HCT116 (cell line): ENCODE measurements around the gene DMRTA2.

ENCODE experiments used
- EGR1 ChIP-seq: IDR thresholded peaks from 2 replicates; pipeline ENCODE4 v1.6.1; 2012; ENCODE audit warnings: low read depth
- EZH2 ChIP-seq: fragments of 200-600 bp; sonication (generic); IDR thresholded peaks from 2 replicates; pipeline ENCODE4 v1.6.1; 2017; ENCODE audit warnings: antibody characterized with exemption, mixed run types
- EZH2phosphoT487 ChIP-seq: fragments of 200-600 bp; IDR thresholded peaks from 2 replicates; pipeline ENCODE4 v1.6.1; 2018; ENCODE audit warnings: antibody characterized with exemption, borderline replicate concordance
- FOSL1 ChIP-seq: IDR thresholded peaks from 2 replicates; pipeline ENCODE4 v1.6.1; 2012; ENCODE audit warnings: low read depth
- JUND ChIP-seq: IDR thresholded peaks from 2 replicates; pipeline ENCODE4 v1.6.1; 2012
- POLR2A ChIP-seq: IDR thresholded peaks from 2 replicates; pipeline ENCODE4 v1.7.0; 2011; ENCODE audit warnings: borderline replicate concordance; ENCODE audit not compliant: insufficient read depth, insufficient read length; ENCODE audit errors: extremely low read depth
- RAD21 ChIP-seq: IDR thresholded peaks from 2 replicates; pipeline ENCODE4 v1.6.1; 2012; ENCODE audit warnings: low read depth, mild to moderate bottlenecking
- SRF ChIP-seq: IDR thresholded peaks from 2 replicates; pipeline ENCODE4 v1.6.1; 2012; ENCODE audit warnings: low read depth
- ZNF274 ChIP-seq: fragments of 200-500 bp; sonication (Bioruptor generic); IDR thresholded peaks from 2 replicates; pipeline ENCODE4 v1.6.1; 2014; ENCODE audit warnings: mild to moderate bottlenecking, low read depth, low read length, inconsistent platforms
- TF ChIP-seq, protein P1 (sequence below): IDR thresholded peaks from 2 replicates; pipeline ENCODE4 v1.6.1; 2012; ENCODE audit warnings: low read depth
- TF ChIP-seq, protein P2 (sequence below), 3 experiments: fragments of 200-600 bp in 1 of 3; sonication (generic) in 1 of 3; IDR thresholded peaks in 2 of 3; conservative IDR thresholded peaks in 1 of 3; 2 replicates each; pipeline ENCODE4 v1.5.1; 2012 to 2017; ENCODE audit warnings: low read depth in 2 of 3, low read length in 2 of 3, antibody characterized with exemption in 1 of 3, borderline replicate concordance in 1 of 3, control low read depth in 1 of 3, mild to moderate bottlenecking in 1 of 3, mixed read lengths in 1 of 3, mixed run types in 1 of 3, moderate library complexity in 1 of 3; ENCODE audit not compliant: insufficient read depth in 1 of 3
- TF ChIP-seq, protein P3 (sequence below): IDR thresholded peaks from 2 replicates; pipeline ENCODE4 v1.6.1; 2012
- TF ChIP-seq, protein P4 (sequence below): IDR thresholded peaks from 2 replicates; pipeline ENCODE4 v1.6.1; 2011; ENCODE audit warnings: mild to moderate bottlenecking, low read length, moderate library complexity; ENCODE audit not compliant: insufficient replicate concordance; ENCODE audit errors: extremely low read depth

GRCh38 chr1:50417507-50417906, 5.7 kb downstream of the DMRTA2 start:
- TF ChIP-seq POLR2A (no peak), EZH2phosphoT487 (no peak), RAD21 (no peak), EZH2 (no peak), JUND (no peak), ZNF274 (no peak), EGR1 (no peak), SRF (no peak), FOSL1 (no peak)
- TF ChIP-seq, protein P1, sequence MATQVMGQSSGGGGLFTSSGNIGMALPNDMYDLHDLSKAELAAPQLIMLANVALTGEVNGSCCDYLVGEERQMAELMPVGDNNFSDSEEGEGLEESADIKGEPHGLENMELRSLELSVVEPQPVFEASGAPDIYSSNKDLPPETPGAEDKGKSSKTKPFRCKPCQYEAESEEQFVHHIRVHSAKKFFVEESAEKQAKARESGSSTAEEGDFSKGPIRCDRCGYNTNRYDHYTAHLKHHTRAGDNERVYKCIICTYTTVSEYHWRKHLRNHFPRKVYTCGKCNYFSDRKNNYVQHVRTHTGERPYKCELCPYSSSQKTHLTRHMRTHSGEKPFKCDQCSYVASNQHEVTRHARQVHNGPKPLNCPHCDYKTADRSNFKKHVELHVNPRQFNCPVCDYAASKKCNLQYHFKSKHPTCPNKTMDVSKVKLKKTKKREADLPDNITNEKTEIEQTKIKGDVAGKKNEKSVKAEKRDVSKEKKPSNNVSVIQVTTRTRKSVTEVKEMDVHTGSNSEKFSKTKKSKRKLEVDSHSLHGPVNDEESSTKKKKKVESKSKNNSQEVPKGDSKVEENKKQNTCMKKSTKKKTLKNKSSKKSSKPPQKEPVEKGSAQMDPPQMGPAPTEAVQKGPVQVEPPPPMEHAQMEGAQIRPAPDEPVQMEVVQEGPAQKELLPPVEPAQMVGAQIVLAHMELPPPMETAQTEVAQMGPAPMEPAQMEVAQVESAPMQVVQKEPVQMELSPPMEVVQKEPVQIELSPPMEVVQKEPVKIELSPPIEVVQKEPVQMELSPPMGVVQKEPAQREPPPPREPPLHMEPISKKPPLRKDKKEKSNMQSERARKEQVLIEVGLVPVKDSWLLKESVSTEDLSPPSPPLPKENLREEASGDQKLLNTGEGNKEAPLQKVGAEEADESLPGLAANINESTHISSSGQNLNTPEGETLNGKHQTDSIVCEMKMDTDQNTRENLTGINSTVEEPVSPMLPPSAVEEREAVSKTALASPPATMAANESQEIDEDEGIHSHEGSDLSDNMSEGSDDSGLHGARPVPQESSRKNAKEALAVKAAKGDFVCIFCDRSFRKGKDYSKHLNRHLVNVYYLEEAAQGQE = no peak
- TF ChIP-seq, protein P2, sequence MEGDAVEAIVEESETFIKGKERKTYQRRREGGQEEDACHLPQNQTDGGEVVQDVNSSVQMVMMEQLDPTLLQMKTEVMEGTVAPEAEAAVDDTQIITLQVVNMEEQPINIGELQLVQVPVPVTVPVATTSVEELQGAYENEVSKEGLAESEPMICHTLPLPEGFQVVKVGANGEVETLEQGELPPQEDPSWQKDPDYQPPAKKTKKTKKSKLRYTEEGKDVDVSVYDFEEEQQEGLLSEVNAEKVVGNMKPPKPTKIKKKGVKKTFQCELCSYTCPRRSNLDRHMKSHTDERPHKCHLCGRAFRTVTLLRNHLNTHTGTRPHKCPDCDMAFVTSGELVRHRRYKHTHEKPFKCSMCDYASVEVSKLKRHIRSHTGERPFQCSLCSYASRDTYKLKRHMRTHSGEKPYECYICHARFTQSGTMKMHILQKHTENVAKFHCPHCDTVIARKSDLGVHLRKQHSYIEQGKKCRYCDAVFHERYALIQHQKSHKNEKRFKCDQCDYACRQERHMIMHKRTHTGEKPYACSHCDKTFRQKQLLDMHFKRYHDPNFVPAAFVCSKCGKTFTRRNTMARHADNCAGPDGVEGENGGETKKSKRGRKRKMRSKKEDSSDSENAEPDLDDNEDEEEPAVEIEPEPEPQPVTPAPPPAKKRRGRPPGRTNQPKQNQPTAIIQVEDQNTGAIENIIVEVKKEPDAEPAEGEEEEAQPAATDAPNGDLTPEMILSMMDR (IDR thresholded peaks at IDR 0.05 in 2 of 3, conservative IDR thresholded peaks at IDR 0.05 in 1 of 3; ENCODE audit: borderline replicate concordance in 1 of 3, insufficient read depth in 1 of 3, low read depth in 2 of 3, low read length in 2 of 3) = no peak
- TF ChIP-seq, protein P3, sequence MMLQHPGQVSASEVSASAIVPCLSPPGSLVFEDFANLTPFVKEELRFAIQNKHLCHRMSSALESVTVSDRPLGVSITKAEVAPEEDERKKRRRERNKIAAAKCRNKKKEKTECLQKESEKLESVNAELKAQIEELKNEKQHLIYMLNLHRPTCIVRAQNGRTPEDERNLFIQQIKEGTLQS = no peak
- TF ChIP-seq, protein P4, sequence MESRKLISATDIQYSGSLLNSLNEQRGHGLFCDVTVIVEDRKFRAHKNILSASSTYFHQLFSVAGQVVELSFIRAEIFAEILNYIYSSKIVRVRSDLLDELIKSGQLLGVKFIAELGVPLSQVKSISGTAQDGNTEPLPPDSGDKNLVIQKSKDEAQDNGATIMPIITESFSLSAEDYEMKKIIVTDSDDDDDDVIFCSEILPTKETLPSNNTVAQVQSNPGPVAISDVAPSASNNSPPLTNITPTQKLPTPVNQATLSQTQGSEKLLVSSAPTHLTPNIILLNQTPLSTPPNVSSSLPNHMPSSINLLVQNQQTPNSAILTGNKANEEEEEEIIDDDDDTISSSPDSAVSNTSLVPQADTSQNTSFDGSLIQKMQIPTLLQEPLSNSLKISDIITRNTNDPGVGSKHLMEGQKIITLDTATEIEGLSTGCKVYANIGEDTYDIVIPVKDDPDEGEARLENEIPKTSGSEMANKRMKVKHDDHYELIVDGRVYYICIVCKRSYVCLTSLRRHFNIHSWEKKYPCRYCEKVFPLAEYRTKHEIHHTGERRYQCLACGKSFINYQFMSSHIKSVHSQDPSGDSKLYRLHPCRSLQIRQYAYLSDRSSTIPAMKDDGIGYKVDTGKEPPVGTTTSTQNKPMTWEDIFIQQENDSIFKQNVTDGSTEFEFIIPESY = no peak
